MM.1S (cell line): ENCODE results near the gene PPP2R5C.

Experiments
- EZH2 ChIP-seq: fragments of 300-600 bp; sonication (generic); optimal IDR thresholded peaks from 2 replicates; pipeline ENCODE3; 2017; ENCODE audit warnings: low read depth, mild to moderate bottlenecking, antibody characterized with exemption, low read length, mixed read lengths
- EZH2phosphoT487 ChIP-seq: fragments of 300-600 bp; sonication (generic); IDR thresholded peaks from 2 replicates; pipeline ENCODE4 v1.6.1; 2018; ENCODE audit warnings: antibody characterized with exemption, low read length
- TF ChIP-seq, protein P1 (sequence below): fragments of 300-600 bp; sonication (generic); IDR thresholded peaks from 2 replicates; pipeline ENCODE4 v1.5.1; 2016; ENCODE audit warnings: antibody characterized with exemption, low read length, mixed read lengths

GRCh38 chr14:101907619-101908018, 146.1 kb downstream of the PPP2R5C start:
- TF ChIP-seq EZH2, result no peak
- TF ChIP-seq, protein P1, sequence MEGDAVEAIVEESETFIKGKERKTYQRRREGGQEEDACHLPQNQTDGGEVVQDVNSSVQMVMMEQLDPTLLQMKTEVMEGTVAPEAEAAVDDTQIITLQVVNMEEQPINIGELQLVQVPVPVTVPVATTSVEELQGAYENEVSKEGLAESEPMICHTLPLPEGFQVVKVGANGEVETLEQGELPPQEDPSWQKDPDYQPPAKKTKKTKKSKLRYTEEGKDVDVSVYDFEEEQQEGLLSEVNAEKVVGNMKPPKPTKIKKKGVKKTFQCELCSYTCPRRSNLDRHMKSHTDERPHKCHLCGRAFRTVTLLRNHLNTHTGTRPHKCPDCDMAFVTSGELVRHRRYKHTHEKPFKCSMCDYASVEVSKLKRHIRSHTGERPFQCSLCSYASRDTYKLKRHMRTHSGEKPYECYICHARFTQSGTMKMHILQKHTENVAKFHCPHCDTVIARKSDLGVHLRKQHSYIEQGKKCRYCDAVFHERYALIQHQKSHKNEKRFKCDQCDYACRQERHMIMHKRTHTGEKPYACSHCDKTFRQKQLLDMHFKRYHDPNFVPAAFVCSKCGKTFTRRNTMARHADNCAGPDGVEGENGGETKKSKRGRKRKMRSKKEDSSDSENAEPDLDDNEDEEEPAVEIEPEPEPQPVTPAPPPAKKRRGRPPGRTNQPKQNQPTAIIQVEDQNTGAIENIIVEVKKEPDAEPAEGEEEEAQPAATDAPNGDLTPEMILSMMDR, result no peak
- TF ChIP-seq EZH2phosphoT487, result no peak
